H1 (cell line): Measurements from ENCODE around the gene ASB13. TPM values are rescaled to one million over a fixed set of nuclear protein-coding genes. Genes with fewer than 3 reads are reported as not detected.

Experiments used
- GTF2F1 ChIP-seq: IDR thresholded peaks from 2 replicates; pipeline ENCODE4 v1.6.1; 2012; ENCODE audit warnings: low read depth, low read length, improper control_type of control experiment, borderline replicate concordance
- MAX ChIP-seq: IDR thresholded peaks from 2 replicates; pipeline ENCODE4 v1.6.1; 2012; ENCODE audit warnings: inconsistent platforms
- SP1 ChIP-seq: IDR thresholded peaks from 2 replicates; pipeline ENCODE4 v1.6.1; 2011; ENCODE audit warnings: low read depth, low read length
- polyA plus RNA-seq, 7 experiments: library from polyadenylated mRNA; depleted of rRNA in 3 of 7; stranded (reverse) in 5 of 7; unstranded in 2 of 7; fragments of >200 nt in 5 of 7; fragments of 200-250 nt in 2 of 7; gene quantifications; 1 replicate in 5 of 7; 2 replicates in 1 of 7; 4 replicates in 1 of 7; pipeline versions ENCODE4 v1.2.1 to v1.2.3, GENCODE V29; 2011 to 2013; ENCODE audit warnings: missing spikeins in 2 of 7, mixed read lengths in 2 of 7
- total RNA-seq: library from RNA; stranded (reverse); fragmentation: NEBNext Ultra II Directional; extraction: Animal tissue kit (Norgen Biotek cat#: 25700); gene quantifications from 2 replicates; pipeline ENCODE4 v1.2.1, GENCODE V29; 2021

ASB13 gene
- total and polyA plus RNA-seq, 2 of the 8 experiments (the other 6 are each of a cell fraction or from before 2014, with no cell fraction given): 12.3 to 20.2 TPM

- no peak for TF ChIP-seq SP1
- TF ChIP-seq MAX: no peak
- no peak for TF ChIP-seq GTF2F1
Observed at GRCh38 chr10:5604961-5605360, 61.4 kb downstream of the ASB13 start (continued).
